ENCODE measurements around the gene KIFC1. TPM values are rescaled to one million over a fixed set of nuclear protein-coding genes. Genes with fewer than 3 reads are reported as not detected.
A peak's percentile ranks its signal among the peaks of the same experiment; 100 is the strongest.

The KIFC1 gene
- total RNA-seq, 2 donors from 2014 or later, result 15.8 to 74.6 TPM

DNA sequence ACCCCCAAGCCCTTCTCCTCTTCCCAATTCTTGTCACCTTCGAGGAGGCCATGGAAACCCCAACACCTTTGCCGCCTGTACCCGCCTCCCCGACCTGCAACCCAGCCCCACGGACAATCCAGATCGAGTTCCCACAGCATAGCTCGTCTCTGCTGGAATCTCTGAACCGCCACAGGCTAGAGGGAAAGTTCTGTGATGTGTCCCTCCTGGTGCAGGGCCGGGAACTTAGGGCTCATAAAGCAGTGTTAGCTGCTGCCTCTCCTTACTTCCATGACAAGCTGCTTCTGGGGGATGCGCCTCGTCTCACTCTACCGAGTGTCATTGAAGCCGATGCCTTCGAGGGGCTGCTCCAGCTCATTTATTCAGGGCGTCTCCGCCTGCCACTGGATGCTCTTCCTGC, 63.4 kb downstream of the KIFC1 start:
- Histone ChIP-seq H3K36me3 (no peaks in the 10 kb centered on the region), H3K9me3 (no peaks in the 10 kb centered on the region), H3K9ac (ENCODE audit: low read depth in 2 of 2, low read length in 2 of 2) (peak overlapping the region; percentile 40 to 79), H3K4me3 (peak overlapping the region; percentile 93), H3K27ac (no peak overlapping the region), H3K4me1 (no peaks in the 10 kb centered on the region), H3K27me3 (no peaks in the 10 kb centered on the region)
- TF ChIP-seq, protein P1, sequence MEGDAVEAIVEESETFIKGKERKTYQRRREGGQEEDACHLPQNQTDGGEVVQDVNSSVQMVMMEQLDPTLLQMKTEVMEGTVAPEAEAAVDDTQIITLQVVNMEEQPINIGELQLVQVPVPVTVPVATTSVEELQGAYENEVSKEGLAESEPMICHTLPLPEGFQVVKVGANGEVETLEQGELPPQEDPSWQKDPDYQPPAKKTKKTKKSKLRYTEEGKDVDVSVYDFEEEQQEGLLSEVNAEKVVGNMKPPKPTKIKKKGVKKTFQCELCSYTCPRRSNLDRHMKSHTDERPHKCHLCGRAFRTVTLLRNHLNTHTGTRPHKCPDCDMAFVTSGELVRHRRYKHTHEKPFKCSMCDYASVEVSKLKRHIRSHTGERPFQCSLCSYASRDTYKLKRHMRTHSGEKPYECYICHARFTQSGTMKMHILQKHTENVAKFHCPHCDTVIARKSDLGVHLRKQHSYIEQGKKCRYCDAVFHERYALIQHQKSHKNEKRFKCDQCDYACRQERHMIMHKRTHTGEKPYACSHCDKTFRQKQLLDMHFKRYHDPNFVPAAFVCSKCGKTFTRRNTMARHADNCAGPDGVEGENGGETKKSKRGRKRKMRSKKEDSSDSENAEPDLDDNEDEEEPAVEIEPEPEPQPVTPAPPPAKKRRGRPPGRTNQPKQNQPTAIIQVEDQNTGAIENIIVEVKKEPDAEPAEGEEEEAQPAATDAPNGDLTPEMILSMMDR (IDR thresholded peaks at IDR 0.05), result no peak
- DNase-seq, result no peak
- intact Hi-C loops (cut with DNase I), result no loop called here

DNA sequence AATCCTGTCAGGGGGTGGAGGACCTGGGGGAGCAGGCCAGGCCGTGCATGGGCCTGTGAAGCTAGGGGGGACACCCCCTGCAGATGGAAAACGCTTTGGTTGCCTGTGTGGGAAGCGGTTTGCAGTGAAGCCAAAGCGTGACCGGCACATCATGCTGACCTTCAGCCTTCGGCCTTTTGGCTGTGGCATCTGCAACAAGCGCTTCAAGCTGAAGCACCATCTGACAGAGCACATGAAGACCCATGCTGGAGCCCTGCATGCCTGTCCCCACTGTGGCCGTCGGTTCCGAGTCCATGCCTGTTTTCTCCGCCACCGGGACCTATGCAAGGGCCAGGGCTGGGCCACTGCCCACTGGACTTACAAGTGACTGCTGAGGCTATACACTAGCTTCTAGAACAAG, 64.5 kb downstream of the KIFC1 start:
- Histone ChIP-seq H3K27ac (no peak overlapping the region), H3K27me3 (no peaks in the 10 kb centered on the region), H3K9ac (ENCODE audit: low read depth in 2 of 2, low read length in 2 of 2) (no peak overlapping the region), H3K9me3 (no peaks in the 10 kb centered on the region), H3K36me3 (no peaks in the 10 kb centered on the region), H3K4me3 (no peak overlapping the region), H3K4me1 (no peaks in the 10 kb centered on the region)
- DNase-seq, result no peak
- intact Hi-C loops (cut with DNase I), result no loop called here
- TF ChIP-seq, protein P1 (IDR thresholded peaks at IDR 0.05), result no peak

DNA sequence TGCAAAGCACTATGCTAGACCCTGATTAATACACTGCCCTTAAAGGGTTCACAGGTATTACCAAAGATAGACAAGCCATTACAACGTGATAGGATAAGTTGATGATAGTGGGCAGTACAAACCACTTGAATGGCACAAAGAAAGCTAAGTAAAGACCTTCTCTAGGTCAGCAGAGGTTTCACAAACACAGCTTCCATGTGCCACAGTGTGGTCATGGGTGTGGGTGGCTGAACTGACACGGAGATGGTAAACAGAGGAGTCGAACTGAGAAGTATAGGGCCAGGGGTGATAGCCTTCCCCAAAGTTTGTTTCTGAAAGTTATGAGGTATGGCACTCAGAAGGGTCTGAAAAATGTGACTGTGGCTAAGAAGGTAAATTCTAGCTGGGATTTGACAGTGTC, 67.1 kb downstream of the KIFC1 start:
- intact Hi-C loops (cut with DNase I), result no loop called here
- no peaks in the 10 kb centered on the region for H3K36me3 ChIP-seq
- TF ChIP-seq, protein P1 (IDR thresholded peaks at IDR 0.05), result no peak

DNA sequence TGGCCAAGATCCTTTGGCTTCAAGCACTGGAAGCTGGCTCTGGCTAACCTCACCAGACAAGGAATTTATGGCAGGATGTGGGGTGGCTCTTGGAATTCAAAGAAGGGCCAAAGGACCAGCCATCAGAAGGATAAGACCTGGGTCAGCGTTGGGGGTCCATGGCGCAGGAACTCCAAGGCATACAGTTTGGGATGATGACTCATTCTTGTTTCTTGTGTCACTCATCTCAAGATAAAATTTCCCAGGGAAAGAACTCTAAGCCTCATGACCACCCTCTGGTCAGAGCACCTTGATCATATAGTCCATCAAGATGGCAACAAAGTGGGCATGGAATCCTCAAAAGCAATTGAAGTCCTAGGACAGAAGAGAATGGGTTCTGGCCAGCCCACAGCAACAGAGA, 67.6 kb downstream of the KIFC1 start:
- Histone ChIP-seq H3K4me3 (no peak overlapping the region), H3K36me3 (no peaks in the 10 kb centered on the region), H3K4me1 (no peaks in the 10 kb centered on the region), H3K27me3 (no peaks in the 10 kb centered on the region), H3K9me3 (no peaks in the 10 kb centered on the region), H3K27ac (no peak overlapping the region), H3K9ac (ENCODE audit: low read depth in 2 of 2, low read length in 2 of 2) (no peak overlapping the region)
- intact Hi-C loops (cut with DNase I), result no loop called here
- TF ChIP-seq, protein P1 (IDR thresholded peaks at IDR 0.05), result no peak
- no peak for DNase-seq

More for the DNA sequence above, 67.1 kb downstream of the KIFC1 start:
- Histone ChIP-seq H3K27ac (no peak overlapping the region), H3K27me3 (no peaks in the 10 kb centered on the region), H3K9ac (ENCODE audit: low read depth in 2 of 2, low read length in 2 of 2) (no peak overlapping the region), H3K4me3 (no peak overlapping the region), H3K9me3 (no peaks in the 10 kb centered on the region), H3K4me1 (no peaks in the 10 kb centered on the region)
- DNase-seq, result no peak

Small RNA genes within 50 kb of the gene (microRNA-seq; reads per million reads assigned to microRNA genes)
- not detected for gene MIR5004

Other genes with a start within 250 kb of the KIFC1 start
- under 1 TPM; 0.13 to 0.44 TPM for gene COL11A2, start 199.4 kb upstream of the KIFC1 start, total RNA-seq
- gene RXRB, start 191.2 kb upstream of the KIFC1 start, total RNA-seq, result 10 to 100 TPM; 33.4 to 36.3 TPM
- gene SLC39A7, start 191.0 kb upstream of the KIFC1 start, total RNA-seq, result 100 to 1,000 TPM; 170 to 212 TPM
- 10 to 100 TPM; 13.0 to 23.7 TPM for gene HSD17B8, start 187.2 kb upstream of the KIFC1 start, total RNA-seq
- 10 to 100 TPM; 24.8 to 30.9 TPM for gene RING1, start 183.3 kb upstream of the KIFC1 start, total RNA-seq
- 10 to 100 TPM; 48.4 to 73.2 TPM for gene VPS52, start 119.9 kb upstream of the KIFC1 start, total RNA-seq
- 1,000 to 10,000 TPM; 1,996 to 2,041 TPM for gene RPS18, start 119.7 kb upstream of the KIFC1 start, total RNA-seq
- gene B3GALT4, start 114.7 kb upstream of the KIFC1 start, total RNA-seq, result 10 to 100 TPM; 22.0 to 26.4 TPM
- 10 to 100 TPM; 25.7 to 51.7 TPM for gene WDR46, start 102.6 kb upstream of the KIFC1 start, total RNA-seq
- 10 to 100 TPM; 36.5 to 77.0 TPM for gene PFDN6, start 102.2 kb upstream of the KIFC1 start, total RNA-seq
- 10 to 100 TPM; 29.9 to 34.7 TPM for gene RGL2, start 92.9 kb upstream of the KIFC1 start, total RNA-seq
- gene TAPBP, start 77.7 kb upstream of the KIFC1 start, total RNA-seq, result 100 to 1,000 TPM; 204 to 235 TPM
- 10 to 100 TPM; 12.4 to 16.9 TPM for gene ZBTB22, start 74.1 kb upstream of the KIFC1 start, total RNA-seq
- gene DAXX, start 68.9 kb upstream of the KIFC1 start, total RNA-seq, result 10 to 100 TPM; 38.7 to 46.7 TPM
- gene PHF1, start 19.2 kb downstream of the KIFC1 start, total RNA-seq, result 10 to 100 TPM; 21.9 to 39.5 TPM
- gene CUTA, start 26.3 kb downstream of the KIFC1 start, total RNA-seq, result 100 to 1,000 TPM; 145 to 172 TPM
- gene SYNGAP1, start 28.2 kb downstream of the KIFC1 start, total RNA-seq, result 10 to 100 TPM in 1 of 2 donors, 1 to 10 TPM in 1; 5.3 to 10.4 TPM
- gene ZBTB9, start 62.8 kb downstream of the KIFC1 start, total RNA-seq, result 1 to 10 TPM; 4.8 to 8.1 TPM
- gene BAK1, start 188.5 kb downstream of the KIFC1 start, total RNA-seq, result 10 to 100 TPM; 72.1 to 76.6 TPM
- gene ITPR3, start 229.5 kb downstream of the KIFC1 start, total RNA-seq, result 100 to 1,000 TPM in 1 of 2 donors, 10 to 100 TPM in 1; 86.2 to 119 TPM